HG03064 (cell line): ENCODE measurements around the gene MC4R.

Source experiments
- ATAC-seq: cut with Tn5 transposase; IDR thresholded peaks from one replicate; pipeline ENCODE4 v1.9.1; 2021; ENCODE audit warnings: low read depth; ENCODE audit not compliant: unreplicated experiment

Gene MC4R

GRCh38 chr18:60329131-60329530, 43.4 kb downstream of the MC4R start:
- no peak for ATAC-seq

- ATAC-seq, result no peak
Observed at GRCh38 chr18:60327880-60328279, 44.7 kb downstream of the MC4R start.

GRCh38 chr18:60322591-60322990, 50.0 kb downstream of the MC4R start:
- no peak for ATAC-seq
